IMR-90 (cell line): ENCODE results near the gene TIRAP. TPM values are rescaled to one million over a fixed set of nuclear protein-coding genes. Genes with fewer than 3 reads are reported as not detected.

ENCODE experiments used
- ATAC-seq: fragments of 200-7000 bp; cut with Tn5 transposase; 2 replicates; pipeline ENCODE4 v1.9.1; 2020; ENCODE audit warnings: low read depth, mild to moderate bottlenecking, moderate library complexity
- BruUV-seq: library from RNA; stranded (reverse); fragments of 400-500 nt; replicated peaks from 2 replicates; lab custom pipeline; 2021; lab: Mats Ljungman, UMichigan
- CTCF ChIA-PET: fragments of 300-600 bp; formaldehyde crosslinking; extraction: SDS; loops from one replicate; lab custom pipeline; 2021; ENCODE audit warnings: antibody characterized with exemption; lab: Yijun Ruan, JAX
- POLR2A ChIA-PET: fragments of 300-600 bp; sonication (Branson Sonifier 250); formaldehyde crosslinking; loops from one replicate; lab custom pipeline; 2022; ENCODE audit warnings: antibody characterized with exemption; ENCODE audit not compliant: unreplicated experiment; lab: Charles Lee
- DNase-seq: peaks from one replicate; pipeline ENCODE4 v3.0.0; 2013
- H2AFZ ChIP-seq: replicated peaks from 2 replicates; pipeline ENCODE3; 2013; ENCODE audit warnings: low read length, mild to moderate bottlenecking; ENCODE audit not compliant: poor library complexity
- H2AK5ac ChIP-seq: 2 replicates; pipeline ENCODE4 v1.6.1; 2013; ENCODE audit warnings: low read depth, low read length, inconsistent platforms
- H2AK9ac ChIP-seq: replicated peaks from 2 replicates; pipeline ENCODE3; 2013; ENCODE audit warnings: mild to moderate bottlenecking, low read depth, low read length, moderate library complexity; ENCODE audit not compliant: poor library complexity
- H2BK120ac ChIP-seq: 2 replicates; pipeline ENCODE4 v1.6.1; 2013; ENCODE audit warnings: low read depth, low read length, inconsistent platforms
- H2BK15ac ChIP-seq: 3 replicates; pipeline ENCODE4 v1.6.1; 2013; ENCODE audit warnings: low read depth, low read length, inconsistent platforms
- H2BK20ac ChIP-seq: 2 replicates; pipeline ENCODE4 v1.6.1; 2013; ENCODE audit warnings: low read depth, mild to moderate bottlenecking, inconsistent platforms, low read length, moderate library complexity
- H2BK5ac ChIP-seq: 2 replicates; pipeline ENCODE4 v1.6.1; 2013; ENCODE audit warnings: mild to moderate bottlenecking, low read depth, low read length, inconsistent platforms; ENCODE audit not compliant: poor library complexity, severe bottlenecking
- H3K14ac ChIP-seq: replicated peaks from 2 replicates; pipeline ENCODE4 v1.6.1; 2013; ENCODE audit warnings: low read depth, low read length, inconsistent platforms
- H3K18ac ChIP-seq: 2 replicates; pipeline ENCODE4 v1.6.1; 2013; ENCODE audit warnings: low read depth, low read length, control low read depth
- H3K23ac ChIP-seq: 2 replicates; pipeline ENCODE4 v1.6.1; 2013; ENCODE audit warnings: low read depth, low read length, inconsistent platforms
- H3K27ac ChIP-seq: 2 replicates; pipeline ENCODE4 v1.5.1; 2013; ENCODE audit warnings: mild to moderate bottlenecking, control low read depth, low read length; ENCODE audit not compliant: insufficient read depth
- H3K27me3 ChIP-seq: 2 replicates; pipeline ENCODE4 v1.6.1; 2013; ENCODE audit warnings: low read length; ENCODE audit not compliant: control insufficient read depth, insufficient read depth
- H3K36me3 ChIP-seq: 2 replicates; pipeline ENCODE4 v1.6.1; 2013; ENCODE audit warnings: low read length, mixed read lengths; ENCODE audit not compliant: control insufficient read depth, insufficient read depth
- H3K4ac ChIP-seq: 2 replicates; pipeline ENCODE4 v1.6.1; 2013; ENCODE audit warnings: low read depth, low read length, inconsistent platforms
- H3K4me1 ChIP-seq: 2 replicates; pipeline ENCODE4 v1.6.1; 2013; ENCODE audit warnings: low read length, mixed read lengths; ENCODE audit not compliant: control insufficient read depth, insufficient read depth
- H3K4me2 ChIP-seq: 2 replicates; pipeline ENCODE4 v1.6.1; 2013; ENCODE audit warnings: low read depth, mild to moderate bottlenecking, control low read depth, low read length, moderate library complexity
- H3K4me3 ChIP-seq: 2 replicates; pipeline ENCODE4 v1.5.1; 2013; ENCODE audit warnings: low read depth, mild to moderate bottlenecking, control low read depth, low read length, moderate library complexity; ENCODE audit not compliant: insufficient read depth
- H3K56ac ChIP-seq: 2 replicates; pipeline ENCODE4 v1.6.1; 2013; ENCODE audit warnings: low read length, inconsistent platforms; ENCODE audit not compliant: insufficient read depth; ENCODE audit errors: extremely low read depth
- H3K79me1 ChIP-seq, 2 experiments: 2 replicates each; pipeline ENCODE4 v1.6.1; 2013; ENCODE audit warnings: low read length in 2 of 2, inconsistent platforms in 1 of 2, low read depth in 1 of 2
- H3K9ac ChIP-seq: 2 replicates; pipeline ENCODE4 v1.6.1; 2013; ENCODE audit warnings: low read depth, low read length, control low read depth
- H3K9me1 ChIP-seq: 2 replicates; pipeline ENCODE4 v1.6.1; 2013; ENCODE audit warnings: low read length, inconsistent platforms; ENCODE audit not compliant: insufficient read depth
- H3K9me3 ChIP-seq: 2 replicates; pipeline ENCODE4 v1.6.1; 2013; ENCODE audit warnings: low read length; ENCODE audit not compliant: control insufficient read depth, insufficient read depth
- H4K20me1 ChIP-seq: 2 replicates; pipeline ENCODE4 v1.6.1; 2013; ENCODE audit warnings: low read length, inconsistent platforms; ENCODE audit not compliant: insufficient read depth
- H4K5ac ChIP-seq: 2 replicates; pipeline ENCODE4 v1.6.1; 2013; ENCODE audit warnings: mild to moderate bottlenecking, low read depth, low read length, control low read depth
- H4K8ac ChIP-seq, 2 experiments: 2 replicates each; pipeline ENCODE4 v1.6.1; 2013; ENCODE audit warnings: low read depth in 2 of 2, low read length in 2 of 2, control low read depth in 1 of 2, inconsistent platforms in 1 of 2
- H4K91ac ChIP-seq: 2 replicates; pipeline ENCODE4 v1.6.1; 2013; ENCODE audit warnings: low read depth, low read length, inconsistent platforms; ENCODE audit not compliant: insufficient read depth
- CEBPB ChIP-seq: IDR thresholded peaks from 2 replicates; pipeline ENCODE4 v1.6.1; 2012; ENCODE audit warnings: low read depth, low read length, improper control_type of control experiment
- CTCF ChIP-seq: conservative IDR thresholded peaks from 2 replicates; pipeline ENCODE4 v1.5.1; 2012; ENCODE audit warnings: mild to moderate bottlenecking, low read depth, low read length, improper control_type of control experiment
- ELK1 ChIP-seq: fragments of 150-350 bp; IDR thresholded peaks from 2 replicates; pipeline ENCODE4 v1.6.1; 2016; ENCODE audit warnings: low read depth, mild to moderate bottlenecking, low read length, moderate library complexity, borderline replicate concordance
- FOS ChIP-seq: fragments of 150-350 bp; IDR thresholded peaks from 2 replicates; pipeline ENCODE4 v1.6.1; 2016; ENCODE audit warnings: low read depth, low read length
- MAFK ChIP-seq: IDR thresholded peaks from 2 replicates; pipeline ENCODE4 v1.6.1; 2012; ENCODE audit warnings: low read depth, low read length, improper control_type of control experiment
- MXI1 ChIP-seq: IDR thresholded peaks from 2 replicates; pipeline ENCODE4 v1.6.1; 2012; ENCODE audit warnings: low read depth, mild to moderate bottlenecking, low read length, moderate library complexity, borderline replicate concordance
- NFE2L2 ChIP-seq: fragments of 150-350 bp; IDR thresholded peaks from 2 replicates; pipeline ENCODE4 v1.6.1; 2016; ENCODE audit warnings: low read depth, mild to moderate bottlenecking, low read length
- RAD21 ChIP-seq: IDR thresholded peaks from 2 replicates; pipeline ENCODE4 v1.6.1; 2012; ENCODE audit warnings: low read length, improper control_type of control experiment
- RFX5 ChIP-seq: IDR thresholded peaks from 2 replicates; pipeline ENCODE4 v1.8.0; 2012; ENCODE audit warnings: low read depth, mild to moderate bottlenecking, low read length, moderate library complexity
- SMC3 ChIP-seq: fragments of 150-350 bp; IDR thresholded peaks from 2 replicates; pipeline ENCODE4 v1.6.1; 2016; ENCODE audit warnings: low read depth, mild to moderate bottlenecking, antibody characterized with exemption, low read length, moderate library complexity
- WGBS, 2 experiments: methylation state at CpG; one replicate each; pipeline versions ENCODE4 v1.1.5 to v1.1.7; 2013; ENCODE audit warnings: missing lambda C conversion rate in 2 of 2; ENCODE audit not compliant: insufficient read length in 1 of 2; ENCODE audit errors: extremely low coverage in 2 of 2; 5-methylcytosine and 5-hydroxymethylcytosine counted together
- dilution Hi-C: fragments of 300-500 bp; cut with HindIII; formaldehyde crosslinking; loops from one replicate; pipeline ENCODE4 v1.14.3; 2018; ENCODE audit warnings: low sequenced_read_pairs; ENCODE audit not compliant: unreplicated experiment
- in situ Hi-C: fragments of 300-500 bp; cut with MboI; formaldehyde crosslinking; loops from 3 replicates; pipeline ENCODE4 v1.14.3; 2019; ENCODE audit warnings: low sequenced_read_pairs, inconsistent platforms, mixed read lengths
- intact Hi-C: fragments of 100-400 bp; cut with micrococcal nuclease; formaldehyde crosslinking; loops from 2 replicates; pipeline ENCODE4 v1.10.0; 2022
- polyA plus RNA-seq, 3 experiments: library from polyadenylated mRNA; depleted of rRNA; stranded (reverse); fragments of >200 nt; gene quantifications; 2 replicates each; pipeline ENCODE4 v1.2.3, GENCODE V29; 2012; ENCODE audit warnings: low replicate concordance in 1 of 3
- total RNA-seq: library from RNA; depleted of rRNA; stranded (reverse); fragments of >200 nt; gene quantifications from 2 replicates; pipeline ENCODE4 v1.2.3, GENCODE V29; 2012

Gene TIRAP
- total and polyA plus RNA-seq, 2 of the 4 experiments (the other 2 are of a cell fraction) = 3.0 to 7.4 TPM

DNA sequence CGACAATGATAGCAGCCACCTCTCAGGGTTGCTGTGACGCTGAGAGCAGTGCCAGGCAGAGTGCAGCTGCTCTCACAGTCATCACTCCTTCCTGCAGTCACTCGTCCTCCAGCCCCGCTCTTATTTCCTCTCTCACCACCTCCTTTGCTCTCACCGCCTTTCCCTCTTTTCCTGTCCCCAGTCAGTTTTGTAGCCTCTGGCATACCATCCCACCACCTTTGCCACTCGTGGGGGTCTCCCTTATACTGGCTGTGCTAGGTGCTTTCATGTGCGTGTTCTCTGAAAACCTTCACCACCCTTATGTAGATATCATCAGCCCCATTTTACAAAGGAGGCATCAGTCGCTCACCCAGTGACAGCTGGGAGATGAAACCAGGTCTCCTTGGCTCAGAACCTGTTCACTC, 53.2 kb downstream of the TIRAP start:
- intact Hi-C loops (no loop called here), dilution Hi-C loops (no loop called here), in situ Hi-C loops (no loop called here)
- Histone ChIP-seq H3K27me3 (no peaks in the 10 kb centered on the region), H2BK15ac (no peak overlapping the region), H3K27ac (no peak overlapping the region), H3K79me1 (peaks cover 0 to 8% of the 10 kb centered on the region in 2 experiments; a peak in 1 of 4 replicates), H4K91ac (no peak overlapping the region), H2AK9ac (peak overlapping the region; percentile 9), H3K9me3 (no peaks in the 10 kb centered on the region), H3K4me1 (peaks cover 12% of the 10 kb centered on the region), H3K18ac (no peak overlapping the region), H3K4me2 (no peak overlapping the region), H3K9ac (no peak overlapping the region), H3K23ac (no peak overlapping the region; the same call in 1 of the 2 replicates), H3K14ac (no peak overlapping the region), H3K4ac (no peak overlapping the region), H4K8ac (no peak overlapping the region), H3K56ac (no peak overlapping the region), H2AK5ac (no peak overlapping the region), H2BK20ac (no peak overlapping the region), H3K36me3 (peaks cover 7% of the 10 kb centered on the region; the same call in 1 of the 2 replicates), H4K5ac (no peak overlapping the region), H2BK120ac (no peak overlapping the region), H2AFZ (no peak overlapping the region), H2BK5ac (no peak overlapping the region), H4K20me1 (peaks cover 4% of the 10 kb centered on the region; the same call in 1 of the 2 replicates), H3K9me1 (peaks cover 22% of the 10 kb centered on the region), H3K4me3 (no peak overlapping the region)
- no peak for DNase-seq
- BruUV-seq = no TSS peak
- ChIA-PET CTCF (no interaction called here), POLR2A (no interaction called here)
- ATAC-seq = no peak
- no peak for TF ChIP-seq CEBPB
- TF ChIP-seq ELK1 = no peak
- no peak for TF ChIP-seq CTCF
- TF ChIP-seq MXI1 = no peak
- no peak for TF ChIP-seq SMC3
- no peak for TF ChIP-seq FOS
- TF ChIP-seq MAFK = no peak
- no peak for TF ChIP-seq NFE2L2
- TF ChIP-seq RAD21 = no peak
- TF ChIP-seq RFX5 = no peak
- 100% methylated on average over 3 of the region's 8 CpGs; no CpG with 5 or more reads in 1 of the 2 experiments for WGBS, 2 experiments
